Naive thymus-derived CD8-positive, alpha-beta T cell (primary cell): ENCODE results near the gene FBXO42. TPM values are rescaled to one million over a fixed set of nuclear protein-coding genes. Genes with fewer than 3 reads are reported as not detected.
"Not testable (repeated sequence)": the region's sequence is repeated elsewhere in the genome, so short reads cannot be mapped to it uniquely, and the experiment has no call there.

Experiments
- ATAC-seq, 2 donors: fragments of 150-1000 bp; cut with Tn5 transposase in 1 of 2; sonication (Bioruptor Pico), chemical (Tn5 transposase) in 1 of 2; 1 replicate in 1 of 2; 2 replicates in 1 of 2; pipeline ENCODE4 v1.10.0; 2021; ENCODE audit warnings: mild to moderate bottlenecking in 2 of 2, moderate library complexity in 2 of 2
- POLR2A ChIA-PET: fragments of 350-600 bp; sonication (Branson Sonifier 250); formaldehyde crosslinking; loops from one replicate; lab custom pipeline; 2021; ENCODE audit warnings: antibody characterized with exemption; lab: Charles Lee
- DNase-seq, 10 donors: peaks; one replicate each; pipeline versions ENCODE4 v3.0.0 to v3.0.0-alpha.2; 2020 to 2022
- H3K27ac Mint-ChIP-seq, 10 donors: one replicate each; pipeline ENCODE4 v1.8.0; 2020 to 2022; ENCODE audit warnings: mild to moderate bottlenecking in 10 of 10, mixed read lengths in 10 of 10, moderate library complexity in 4 of 10, inconsistent platforms in 1 of 10
- H3K27me3 Mint-ChIP-seq, 5 donors: one replicate each; pipeline ENCODE4 v1.8.0; 2021 to 2022; ENCODE audit warnings: mixed read lengths in 5 of 5
- H3K36me3 Mint-ChIP-seq, 3 donors: one replicate each; pipeline ENCODE4 v1.8.0; 2020 to 2022; ENCODE audit warnings: mixed read lengths in 3 of 3, mild to moderate bottlenecking in 2 of 3, inconsistent platforms in 1 of 3
- H3K4me1 Mint-ChIP-seq, 4 donors: one replicate each; pipeline ENCODE4 v1.8.0; 2021 to 2022; ENCODE audit warnings: mixed read lengths in 4 of 4
- H3K4me3 Mint-ChIP-seq, 10 donors: one replicate each; pipeline ENCODE4 v1.8.0; 2020 to 2022; ENCODE audit warnings: mild to moderate bottlenecking in 10 of 10, mixed read lengths in 10 of 10, moderate library complexity in 6 of 10, inconsistent platforms in 1 of 10
- H3K9me3 Mint-ChIP-seq, 9 donors: one replicate each; pipeline ENCODE4 v1.8.0; 2020 to 2022; ENCODE audit warnings: mixed read lengths in 9 of 9, mild to moderate bottlenecking in 3 of 9, inconsistent platforms in 1 of 9, moderate library complexity in 1 of 9
- polyA plus RNA-seq, 3 donors: library from polyadenylated mRNA; unstranded; fragments of 300-500 nt; fragmentation: Illumina TruSeq; gene quantifications; one replicate each; pipeline ENCODE4 v1.2.3, GENCODE V29; 2021
- total RNA-seq, 8 experiments: library from RNA in 2 of 8; stranded (reverse) in 2 of 8; gene quantifications; one replicate each; pipeline ENCODE4 v1.2.3 and lab custom pipeline; 2021 to 2026

Gene FBXO42
- total and polyA plus RNA-seq, 5 experiments from 2014 or later = 11.8 to 27.4 (median 21.5) TPM

DNA sequence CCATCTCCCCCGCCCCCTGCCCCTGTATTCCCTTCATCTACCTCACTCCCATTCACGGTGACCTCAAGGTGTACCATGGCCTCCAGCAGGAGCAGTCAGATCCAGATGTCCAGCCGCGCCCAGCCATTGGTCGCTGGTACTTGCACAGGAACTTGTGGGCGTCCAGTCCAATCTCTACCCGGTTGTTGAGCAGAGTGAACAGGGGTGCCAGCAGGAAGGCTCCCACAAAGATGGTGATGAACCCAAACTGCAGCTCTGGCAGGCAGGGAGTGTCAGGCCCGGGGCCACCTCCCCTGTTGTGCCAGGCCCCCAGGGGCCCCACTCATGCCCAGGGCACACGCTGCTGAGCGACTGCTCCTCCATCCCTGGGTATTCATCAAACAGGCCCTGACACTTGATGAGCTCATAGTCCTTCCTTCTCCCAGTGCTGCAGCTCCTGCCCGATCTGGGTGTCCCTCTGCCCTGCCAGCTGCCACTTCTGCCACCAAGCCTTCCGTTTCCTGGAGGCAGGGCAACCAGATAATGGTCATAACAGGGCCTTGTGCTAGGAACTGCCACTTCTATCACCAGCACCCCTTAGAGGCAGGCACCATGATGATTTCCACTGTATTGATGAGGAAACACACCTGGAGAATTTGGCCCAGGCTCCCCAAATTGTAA, 134.1 kb downstream of the FBXO42 start:
- Mint-ChIP-seq H3K27me3 (peaks cover 0 to 2% (median 0%) of the 10 kb centered on the region in 5 donors), H3K9me3 (no peaks in the 10 kb centered on the region), H3K36me3 (no peaks in the 10 kb centered on the region), H3K4me1 (peaks cover 17 to 38% (median 24%) of the 10 kb centered on the region in 4 donors), H3K4me3 (peak overlapping the region in 9 of 10 donors; percentile 55 to 89 (median 82)), H3K27ac (peak overlapping the region; percentile 20 to 90 (median 68))
- DNase-seq (no peak), ATAC-seq (no peak)
- POLR2A ChIA-PET = interaction anchor here (0.6 to 2.1 kb wide), 4 partner anchors 9 to 134 kb away, joined by 3 to 28 read pairs (median 4); partner anchors contain the start of genes CPLANE2 and FBXO42

DNA sequence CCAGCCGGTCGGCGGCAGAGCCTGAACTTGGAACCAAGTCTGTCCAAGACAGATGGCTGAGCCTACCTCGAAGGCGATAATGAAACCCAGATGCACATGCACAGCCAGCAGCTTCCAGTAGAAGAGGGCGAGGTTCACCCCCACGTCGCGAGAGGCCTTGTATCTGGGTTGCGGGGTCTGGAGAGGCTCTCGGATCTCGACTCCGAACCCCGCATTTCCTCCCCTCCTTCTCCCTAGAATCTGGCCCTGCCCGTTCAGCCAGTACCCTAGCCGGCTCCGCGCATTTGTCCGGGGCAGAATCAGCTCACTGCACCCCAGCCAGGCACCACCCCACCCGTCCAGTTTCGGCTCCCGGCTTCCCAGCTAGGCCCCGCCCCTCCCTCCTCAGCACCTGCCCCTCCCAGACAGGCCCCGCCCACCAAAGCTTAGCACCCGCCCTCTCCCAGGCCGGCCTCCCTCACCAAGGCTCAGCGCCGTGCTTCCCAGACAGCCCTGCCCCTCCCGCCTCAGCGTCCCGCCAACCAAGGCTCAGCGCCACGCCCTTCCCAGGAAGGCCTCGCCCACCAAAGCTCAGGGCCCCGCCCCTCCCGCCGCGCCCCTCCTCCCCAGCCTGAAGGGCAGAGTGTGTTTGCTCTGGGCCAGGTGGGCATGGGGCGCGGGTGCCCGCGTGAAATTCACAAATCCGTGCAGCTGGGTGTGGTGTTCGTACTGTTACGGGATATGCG, 135.1 kb downstream of the FBXO42 start:
- Mint-ChIP-seq H3K4me1 (peaks cover 17 to 38% (median 24%) of the 10 kb centered on the region in 4 donors), H3K27me3 (peaks cover 0 to 2% (median 0%) of the 10 kb centered on the region in 5 donors), H3K27ac (peak overlapping the region; percentile 31 to 90 (median 67)), H3K36me3 (no peaks in the 10 kb centered on the region), H3K4me3 (peak overlapping the region; percentile 82 to 91 (median 87)), H3K9me3 (no peaks in the 10 kb centered on the region)
- DNase-seq = peak; percentile 85 to 96 (median 90)
- POLR2A ChIA-PET = interaction anchor here (0.5 to 2.1 kb wide), 7 partner anchors 9 to 384 kb away, joined by 3 to 28 read pairs (median 5); partner anchors contain the start of gene FBXO42
- peak; percentile 94 to 95 for ATAC-seq

DNA sequence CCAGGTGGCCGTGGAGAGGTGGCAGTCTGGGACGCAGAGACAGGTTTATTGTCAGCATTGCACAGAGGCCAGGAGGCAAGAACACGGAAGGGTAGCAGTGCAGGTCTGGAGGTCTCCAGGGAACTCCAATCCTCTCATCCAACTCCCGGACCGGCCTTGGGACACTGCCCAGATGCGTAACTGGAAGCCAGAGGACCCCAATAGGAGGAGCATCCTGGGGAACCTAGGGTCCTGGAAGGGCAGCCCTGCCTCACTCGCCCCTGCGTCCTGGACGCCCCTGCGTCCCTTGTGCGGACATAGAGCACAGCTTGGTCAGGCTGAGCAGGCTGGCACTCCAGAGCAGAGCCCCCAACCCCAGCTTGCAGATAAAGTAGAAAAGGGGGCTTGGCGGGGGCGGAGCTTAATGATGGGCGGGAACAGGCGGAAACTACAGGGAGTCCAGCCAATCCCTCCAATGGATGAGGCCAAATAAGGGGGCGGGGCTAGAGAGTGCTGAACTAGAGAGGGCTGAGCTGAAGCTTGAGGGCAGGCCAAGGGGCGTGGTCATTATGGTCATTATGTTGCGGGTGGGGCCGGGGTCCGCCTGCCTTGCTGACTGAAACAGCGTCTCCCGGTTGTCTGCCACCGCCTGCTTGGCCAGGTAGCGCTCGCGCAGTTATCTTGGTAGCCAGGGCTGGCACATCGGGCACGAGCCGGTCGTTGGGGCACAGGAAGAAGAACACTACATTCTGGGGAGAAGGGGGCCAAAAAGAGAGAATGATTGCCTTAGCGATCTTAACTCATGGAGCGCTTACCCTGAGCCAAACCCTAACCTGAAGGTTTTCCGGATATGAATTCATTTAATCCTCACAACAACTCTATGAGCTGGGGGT, 136.2 kb downstream of the FBXO42 start:
- DNase-seq (peak; percentile 28 to 80 (median 48)), ATAC-seq (peak; percentile 20 to 23)
- Mint-ChIP-seq H3K27ac (peak overlapping the region in 7 of 10 donors; percentile 17 to 87 (median 56)), H3K4me1 (peaks cover 16 to 38% (median 24%) of the 10 kb centered on the region in 4 donors), H3K27me3 (no peaks in the 10 kb centered on the region), H3K36me3 (no peaks in the 10 kb centered on the region), H3K9me3 (no peaks in the 10 kb centered on the region), H3K4me3 (peak overlapping the region; percentile 82 to 91 (median 87))
- POLR2A ChIA-PET = interaction anchor here (0.5 to 1.8 kb wide), 6 partner anchors 9 to 688 kb away, joined by 3 to 5 read pairs (median 4); partner anchors contain the start of gene FBXO42

DNA sequence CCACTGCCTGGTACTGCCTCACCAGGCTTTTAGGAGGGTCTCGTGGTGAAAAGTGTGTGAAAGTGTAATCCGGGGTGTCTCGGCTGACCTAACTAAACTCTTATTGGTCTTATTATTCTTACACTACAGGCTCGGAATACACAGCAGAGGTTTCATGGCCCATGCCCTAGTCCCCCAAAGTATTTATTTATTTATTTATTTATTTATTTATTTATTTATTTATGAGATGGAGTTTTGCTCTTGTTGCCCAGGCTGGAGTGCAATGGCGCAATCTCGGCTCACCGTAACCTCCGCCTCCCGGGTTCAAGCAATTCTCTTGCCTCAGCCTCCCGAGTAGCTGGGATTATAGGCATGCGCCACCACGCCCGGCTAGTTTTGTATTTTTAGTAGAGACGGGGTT, 137.0 kb downstream of the FBXO42 start:
- ATAC-seq, H3K9me3 Mint-ChIP-seq, H3K27ac Mint-ChIP-seq, POLR2A ChIA-PET, H3K27me3 Mint-ChIP-seq, DNase-seq, H3K36me3 Mint-ChIP-seq: not testable (repeated sequence)
- H3K4me3 Mint-ChIP-seq = peak overlapping the region in 1 of 10 donors; percentile 82
- peaks cover 16 to 38% (median 24%) of the 10 kb centered on the region in 4 donors for H3K4me1 Mint-ChIP-seq

DNA sequence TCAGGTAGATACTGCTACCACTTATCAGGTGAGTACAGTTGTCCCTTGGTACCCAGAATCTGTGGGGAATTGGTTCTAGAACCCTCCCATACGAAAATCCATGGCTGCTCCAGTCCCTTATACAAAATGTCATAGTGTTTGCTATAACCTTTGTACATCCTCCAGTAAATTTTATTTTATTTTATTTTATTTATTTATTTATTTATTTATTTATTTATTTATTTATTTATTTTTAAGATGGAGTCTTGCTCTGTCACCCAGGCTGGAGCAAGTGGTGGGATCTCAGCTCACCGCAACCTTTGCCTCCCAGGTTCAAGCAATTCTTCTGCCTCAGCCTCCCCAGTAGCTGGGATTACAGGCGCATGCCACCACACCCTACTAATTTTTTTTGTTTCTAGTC, 138.7 kb downstream of the FBXO42 start:
- not testable (repeated sequence) for H3K27me3 Mint-ChIP-seq, H3K36me3 Mint-ChIP-seq, H3K4me3 Mint-ChIP-seq, DNase-seq, H3K27ac Mint-ChIP-seq, ATAC-seq, H3K9me3 Mint-ChIP-seq
- POLR2A ChIA-PET = interaction anchor here (1.4 kb wide), 1 partner anchor 9 kb away, joined by 4 read pairs; no protein-coding TSS in a partner anchor
- H3K4me1 Mint-ChIP-seq = peaks cover 11 to 26% (median 22%) of the 10 kb centered on the region in 4 donors

DNA sequence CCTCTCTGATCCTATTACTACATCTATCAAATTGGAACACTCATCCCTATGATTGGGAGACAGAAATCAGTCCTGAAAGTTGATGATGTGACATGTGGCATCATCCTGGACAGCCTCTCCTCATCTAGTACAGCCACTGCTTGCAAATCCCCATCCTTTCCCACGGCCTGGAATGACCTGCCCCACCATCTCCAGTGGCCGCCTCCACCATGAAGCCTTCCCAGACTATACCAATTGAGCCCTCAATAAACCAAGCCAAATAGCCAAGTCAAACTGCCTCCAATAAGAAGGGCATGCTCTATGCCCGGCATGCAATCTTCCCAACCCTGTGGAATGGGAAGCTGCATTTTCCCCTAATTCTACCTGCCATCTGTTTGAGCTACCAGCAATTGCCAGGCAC, 139.3 kb downstream of the FBXO42 start:
- ATAC-seq (no peak), DNase-seq (no peak)
- Mint-ChIP-seq H3K27me3 (no peaks in the 10 kb centered on the region), H3K36me3 (no peaks in the 10 kb centered on the region), H3K4me3 (peak overlapping the region in 1 of 10 donors; percentile 38), H3K4me1 (peaks cover 9 to 22% (median 20%) of the 10 kb centered on the region in 4 donors), H3K9me3 (no peaks in the 10 kb centered on the region), H3K27ac (peak overlapping the region in 1 of 10 donors; percentile 18)
- POLR2A ChIA-PET = interaction anchor here (1.4 kb wide), 1 partner anchor 9 kb away, joined by 4 read pairs; no protein-coding TSS in a partner anchor

DNA sequence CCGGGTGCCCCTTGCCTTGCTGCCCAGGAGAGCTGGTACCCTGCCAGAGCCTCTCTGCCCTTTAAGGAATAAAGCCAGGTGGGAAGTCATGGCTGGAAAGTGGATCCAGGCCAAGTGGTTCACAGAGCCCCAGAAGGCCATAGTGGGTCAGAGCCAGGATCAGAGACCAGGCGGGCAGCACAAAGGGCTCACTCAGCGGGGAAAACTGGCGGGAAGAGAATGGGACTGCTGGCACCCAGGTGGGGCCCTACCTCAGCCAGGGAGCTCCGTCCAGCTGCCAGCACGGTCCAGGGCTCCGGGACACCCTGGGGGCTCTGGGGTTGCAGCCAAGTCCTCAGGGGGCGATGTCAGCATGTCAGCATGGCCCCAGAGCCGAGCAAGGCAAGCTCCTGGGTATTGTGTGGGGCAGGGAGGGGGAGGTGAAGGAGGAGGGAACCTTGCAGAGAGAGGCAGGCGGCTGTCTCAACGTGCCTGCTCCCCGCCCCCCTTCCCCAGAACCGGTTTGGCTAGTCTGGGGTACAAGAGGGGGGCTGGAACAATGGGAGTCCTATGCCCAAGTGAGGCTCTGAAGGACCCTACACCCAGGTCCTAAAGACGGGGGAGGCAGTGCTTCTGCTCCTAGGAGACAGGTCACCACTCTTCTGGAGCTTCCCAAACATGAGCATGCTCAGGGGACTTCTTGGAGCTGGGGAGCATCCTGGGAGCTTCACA, 139.9 kb downstream of the FBXO42 start, which contains the start of gene ARHGEF19:
ARHGEF19 (minus strand) TSS at position 402 of the 711 bp plus-strand sequence. CDS start 3,598 bp downstream, outside the sequence.
- DNase-seq = no peak
- Mint-ChIP-seq H3K27me3 (no peaks in the 10 kb centered on the region), H3K4me3 (peak within 1 kb of the TSS in 1 of 10 donors; percentile 38)

DNA sequence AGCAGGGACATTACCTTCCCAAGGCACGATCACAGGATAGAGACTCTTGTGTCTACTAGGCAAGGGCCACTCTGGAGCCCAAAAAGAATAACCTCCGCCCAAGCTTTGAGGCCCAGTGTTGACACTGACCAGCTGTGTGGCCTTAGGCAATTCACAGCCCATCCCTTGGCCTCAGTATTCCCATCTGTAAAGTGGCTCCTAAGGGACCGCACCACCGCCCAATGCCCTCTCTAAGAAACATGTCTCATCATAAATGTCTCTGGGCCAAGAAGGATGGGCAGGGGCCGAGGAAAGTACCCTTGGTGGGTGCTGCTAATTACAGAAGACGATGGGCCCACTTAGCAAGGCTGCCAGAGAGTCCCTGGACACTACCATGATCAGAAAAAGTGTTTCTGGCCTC, 140.5 kb downstream of the FBXO42 start:
- no peaks in the 10 kb centered on the region for H3K27me3 Mint-ChIP-seq
- no peak for DNase-seq
- H3K4me3 Mint-ChIP-seq = no peak overlapping the region
- H3K9me3 Mint-ChIP-seq = no peaks in the 10 kb centered on the region
- H3K4me1 Mint-ChIP-seq = peaks cover 4 to 17% (median 14%) of the 10 kb centered on the region in 4 donors
- H3K36me3 Mint-ChIP-seq = no peaks in the 10 kb centered on the region
- no peak overlapping the region for H3K27ac Mint-ChIP-seq
- ATAC-seq = no peak
- POLR2A ChIA-PET = interaction anchor here (0.8 kb wide), 1 partner anchor 25 kb away, joined by 3 read pairs; the partner anchor contains the start of gene CPLANE2

More for the DNA sequence above, 139.9 kb downstream of the FBXO42 start, which contains the start of gene ARHGEF19:
- ATAC-seq = no peak
- Mint-ChIP-seq H3K36me3 (no peaks in the 10 kb centered on the region), H3K4me1 (peaks cover 4 to 19% (median 16%) of the 10 kb centered on the region in 4 donors), H3K9me3 (no peaks in the 10 kb centered on the region), H3K27ac (peak within 1 kb of the TSS in 1 of 10 donors; percentile 66)
- POLR2A ChIA-PET = interaction anchor here (1.4 kb wide), 1 partner anchor 10 kb away, joined by 4 read pairs; no protein-coding TSS in a partner anchor

DNA sequence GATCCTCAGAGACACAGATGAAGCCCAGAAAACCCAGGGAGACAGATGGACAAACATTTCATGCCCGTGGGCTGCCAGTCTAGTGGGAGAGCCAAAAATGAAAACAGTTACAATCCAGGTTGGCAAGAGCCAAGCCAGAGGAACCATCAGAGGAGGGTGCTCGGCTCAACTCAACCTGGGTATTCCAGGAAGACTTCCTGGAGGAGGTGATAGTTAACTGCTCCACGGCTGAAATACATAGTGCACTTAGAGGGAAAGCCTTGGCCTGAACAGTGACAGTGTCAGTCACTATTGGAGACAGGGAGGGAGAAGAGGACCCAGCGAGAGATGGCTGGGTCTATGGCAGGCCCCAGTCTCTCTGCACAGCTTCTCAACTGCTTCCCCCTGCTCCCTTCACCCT, 141.7 kb downstream of the FBXO42 start:
- Mint-ChIP-seq H3K36me3 (no peaks in the 10 kb centered on the region), H3K27me3 (no peaks in the 10 kb centered on the region), H3K9me3 (no peaks in the 10 kb centered on the region), H3K27ac (no peak overlapping the region), H3K4me1 (peaks cover 0 to 9% (median 8%) of the 10 kb centered on the region in 4 donors), H3K4me3 (no peak overlapping the region)
- DNase-seq (no peak), ATAC-seq (no peak)
- POLR2A ChIA-PET = no interaction called here

DNA sequence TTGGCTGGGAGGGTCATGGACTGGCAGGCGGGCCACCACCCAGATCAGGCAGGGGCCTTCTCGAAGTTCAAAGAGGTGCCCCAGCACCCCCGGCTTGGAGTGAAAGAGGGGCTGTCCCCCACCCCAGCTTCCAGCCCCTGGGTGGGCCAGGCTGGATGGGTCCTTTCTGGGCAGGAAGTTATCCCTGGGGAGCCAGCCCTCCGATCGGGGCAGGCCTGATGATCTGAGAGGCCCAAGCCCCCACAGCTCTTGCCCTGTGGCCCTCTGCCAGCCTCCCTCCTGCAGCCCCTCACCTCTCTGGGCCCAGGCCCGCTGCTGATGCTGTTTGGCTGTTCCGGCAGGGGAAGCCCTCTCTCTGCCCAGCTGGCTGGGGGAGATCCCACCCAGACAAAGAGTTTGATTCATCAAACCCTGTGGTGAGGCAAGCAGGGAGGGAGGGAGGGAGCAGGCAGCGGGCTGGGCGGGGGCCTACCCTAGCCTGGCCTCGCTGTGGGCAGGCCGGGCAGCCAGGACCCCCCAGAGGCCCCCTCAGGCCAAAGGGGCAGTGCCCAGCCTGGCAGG, 142.4 kb downstream of the FBXO42 start:
- H3K9me3 Mint-ChIP-seq = no peaks in the 10 kb centered on the region
- ATAC-seq (no peak), DNase-seq (no peak)
- no peak overlapping the region for H3K4me3 Mint-ChIP-seq
- peak overlapping the region in 2 of 10 donors; percentile 23 to 77 for H3K27ac Mint-ChIP-seq
- H3K4me1 Mint-ChIP-seq = peaks cover 0 to 10% (median 8%) of the 10 kb centered on the region in 4 donors
- no peaks in the 10 kb centered on the region for H3K27me3 Mint-ChIP-seq
- POLR2A ChIA-PET = no interaction called here
- H3K36me3 Mint-ChIP-seq = peaks cover 0 to under 1% (median 0%) of the 10 kb centered on the region in 3 donors
